Ovary (tissue), 9 donors: Measurements from ENCODE around the gene FRMD3. TPM values are rescaled to one million over a fixed set of nuclear protein-coding genes. Genes with fewer than 3 reads are reported as not detected.

Experiments used
- DNase-seq, 5 donors: peaks; one replicate each; pipeline ENCODE4 v3.0.0-alpha.2; 2019 to 2020
- H3K27ac ChIP-seq, 2 donors: fragments of 200-600 bp; one replicate each; pipeline versions ENCODE4 v1.5.1 to v1.8.0; 2019 to 2022
- H3K27me3 ChIP-seq: fragments of 200-600 bp; one replicate; pipeline ENCODE4 v1.8.0; 2022
- H3K36me3 ChIP-seq: fragments of 200-600 bp; sonication (generic); one replicate; pipeline ENCODE4 v1.5.1; 2019
- H3K4me1 ChIP-seq: one replicate; pipeline ENCODE4 v1.8.1; 2013; ENCODE audit warnings: mild to moderate bottlenecking, moderate library complexity; ENCODE audit not compliant: insufficient read depth
- H3K4me3 ChIP-seq: fragments of 200-600 bp; sonication (generic); one replicate; pipeline ENCODE4 v1.5.1; 2017
- H3K9me3 ChIP-seq, 2 donors: fragments of 200-600 bp in 1 of 2; sonication (generic) in 1 of 2; one replicate each; pipeline versions ENCODE4 v1.5.1 to v1.8.1; 2013 to 2019; ENCODE audit warnings: mild to moderate bottlenecking in 1 of 2, moderate library complexity in 1 of 2
- CTCF ChIP-seq, 3 donors: fragments of 450-650 bp in 2 of 3; fragments of 200-600 bp in 1 of 3; IDR thresholded peaks; one replicate each; pipeline versions ENCODE4 v1.5.1 to v1.8.0; 2016 to 2022; ENCODE audit warnings: antibody characterized with exemption in 3 of 3, mild to moderate bottlenecking in 1 of 3
- EP300 ChIP-seq: sonication (generic); formaldehyde crosslinking; IDR thresholded peaks from one replicate; pipeline ENCODE4 v1.6.1; 2017; ENCODE audit warnings: antibody characterized with exemption
- POLR2A ChIP-seq: fragments of 450-650 bp; IDR thresholded peaks from one replicate; pipeline ENCODE4 v1.6.1; 2017; ENCODE audit warnings: antibody characterized with exemption, mild to moderate bottlenecking, moderate library complexity
- WGBS, 3 donors: extraction: QIAGEN DNeasy Blood & Tissue Kit in 1 of 3; methylation state at CpG; one replicate each; pipeline versions ENCODE4 v1.1.5 to v1.1.7; 2013 to 2017; 5-methylcytosine and 5-hydroxymethylcytosine counted together
- intact Hi-C, 4 donors: fragments of 100-400 bp; cut with DNase I; formaldehyde crosslinking; loops; one replicate each; pipeline versions ENCODE4 v1.11.0 to v1.15.1; 2022 to 2023
- polyA plus RNA-seq, 2 donors: library from polyadenylated mRNA; stranded (reverse); fragments of 200-250 nt in 1 of 2; fragments of 350-450 nt in 1 of 2; fragmentation: Illumina TruSeq in 1 of 2; extraction: RNeasy Lipid Tissue Mini Kit (QIAGEN cat#74804) in 1 of 2; gene quantifications; one replicate each; pipeline ENCODE4 v1.2.3, GENCODE V29; 2013 to 2014
- total RNA-seq, 7 donors: library from RNA; depleted of rRNA in 2 of 7; stranded (reverse); fragments of >200 nt in 2 of 7; fragmentation: NEBNext Ultra II Directional in 3 of 7; extraction: Animal tissue kit (Norgen Biotek cat#: 25700) in 3 of 7; gene quantifications; one replicate each; pipeline versions ENCODE4 v1.1.0 to v1.2.4, GENCODE V29; 2016 to 2023
- donor health status: DM: no; HTN: no; CAD: no; lungs with moderate emphysema.
- donor health status: DM: no; HTN: no; CAD: no.
- donor health status: Bipolar disorder and iron deficiency.
- donor health status: DM: yes; HTN: yes; CAD: no.
- donor health status: DM: no; HTN: no; CAD: no.
- donor health status: DM: yes; HTN: yes; CAD: no.

FRMD3 gene
- total and polyA plus RNA-seq, 9 donors, result 0.83 to 9.1 (median 4.2) TPM

- H3K27me3 ChIP-seq, result no peaks in the 10 kb centered on the region
- no peak for DNase-seq
- no peaks in the 10 kb centered on the region for H3K4me1 ChIP-seq
- no peaks in the 10 kb centered on the region for H3K36me3 ChIP-seq
- WGBS, 3 donors, result 46 to 68% (median 60%) methylated on average over 3 of the region's 3 CpGs
- no peaks in the 10 kb centered on the region for H3K9me3 ChIP-seq
- intact Hi-C loops, result no loop called here
- TF ChIP-seq EP300, result no peak
- no peak for TF ChIP-seq CTCF (IDR thresholded peaks at IDR 0.05)
- no peak for TF ChIP-seq POLR2A
- no peak overlapping the region for H3K27ac ChIP-seq
- H3K4me3 ChIP-seq, result no peak overlapping the region
Measured at GRCh38 chr9:83285445-83286225, 252.6 kb downstream of the FRMD3 start.

- H3K36me3 ChIP-seq, result no peaks in the 10 kb centered on the region
- 89 to 97% (median 94%) methylated on average over 5 of the region's 5 CpGs for WGBS, 3 donors
Measured at GRCh38 chr9:83284746-83285145, 253.5 kb downstream of the FRMD3 start.

GRCh38 chr9:83283528-83283927 is 254.7 kb downstream of the FRMD3 start:
- 93 to 97% (median 97%) methylated on average over 2 of the region's 2 CpGs for WGBS, 3 donors
- H3K4me1 ChIP-seq, result no peaks in the 10 kb centered on the region
- no peak for DNase-seq

More at GRCh38 chr9:83284746-83285145, 253.5 kb downstream of the FRMD3 start:
- intact Hi-C loops, result no loop called here
- Histone ChIP-seq H3K27ac (no peak overlapping the region), H3K9me3 (no peaks in the 10 kb centered on the region), H3K4me3 (no peak overlapping the region), H3K4me1 (no peaks in the 10 kb centered on the region), H3K27me3 (no peaks in the 10 kb centered on the region)
- no peak for TF ChIP-seq EP300
- TF ChIP-seq CTCF (IDR thresholded peaks at IDR 0.05), result no peak
- TF ChIP-seq POLR2A, result no peak
- DNase-seq, result no peak

More at GRCh38 chr9:83283528-83283927, 254.7 kb downstream of the FRMD3 start:
- H3K4me3 ChIP-seq, result no peak overlapping the region
- H3K9me3 ChIP-seq, result no peaks in the 10 kb centered on the region
- intact Hi-C loops, result no loop called here
- H3K27ac ChIP-seq, result no peak overlapping the region
- TF ChIP-seq CTCF (IDR thresholded peaks at IDR 0.05) (no peak), EP300 (no peak), POLR2A (no peak)
- H3K27me3 ChIP-seq, result no peaks in the 10 kb centered on the region
- no peaks in the 10 kb centered on the region for H3K36me3 ChIP-seq
